GM19395 (cell line): ENCODE data around the gene SPRYD4.

ENCODE experiments used
- ATAC-seq: cut with Tn5 transposase; IDR thresholded peaks from one replicate; pipeline ENCODE4 v1.9.1; 2021; ENCODE audit warnings: mild to moderate bottlenecking, moderate library complexity; ENCODE audit not compliant: unreplicated experiment

Gene SPRYD4

DNA sequence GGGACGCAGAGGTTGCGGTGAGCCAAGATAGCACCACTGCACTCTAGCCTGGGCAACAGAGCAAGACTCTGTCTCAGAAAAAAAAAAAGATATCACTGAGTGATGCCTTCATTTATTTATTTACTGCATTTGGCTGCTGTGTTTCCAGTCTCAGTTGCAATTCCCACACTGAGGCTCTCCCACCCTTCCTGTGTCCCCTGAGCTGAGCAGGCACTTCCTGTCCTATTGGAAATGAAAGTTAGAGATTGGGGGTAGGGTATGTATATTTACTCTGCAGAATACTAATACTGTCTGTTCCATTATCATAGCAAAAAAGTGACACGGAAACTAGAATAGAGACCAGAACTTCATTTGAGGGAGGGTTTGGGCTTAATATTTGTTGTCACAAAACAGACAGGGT is 51.7 kb downstream of the SPRYD4 start:
- ATAC-seq: no peak

DNA sequence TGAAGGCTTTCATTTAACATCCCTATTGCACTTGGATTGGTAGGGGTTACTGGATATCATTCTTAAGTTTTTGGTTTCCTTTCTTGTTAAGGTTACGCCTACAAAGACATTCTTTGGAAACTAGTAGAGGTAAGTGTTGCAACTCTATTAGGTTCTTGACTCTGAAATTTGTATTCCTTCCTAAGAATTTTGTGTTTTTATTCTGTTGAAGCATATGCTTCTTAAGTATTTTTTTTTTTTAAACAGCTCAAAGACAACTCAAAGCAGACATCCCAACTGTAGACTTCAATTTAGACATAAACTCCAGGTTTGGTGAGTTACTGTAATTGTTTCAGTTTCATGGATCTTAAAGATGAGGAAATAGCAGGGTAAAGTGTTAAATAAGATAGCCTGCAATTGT is 52.1 kb downstream of the SPRYD4 start:
- no peak for ATAC-seq

DNA sequence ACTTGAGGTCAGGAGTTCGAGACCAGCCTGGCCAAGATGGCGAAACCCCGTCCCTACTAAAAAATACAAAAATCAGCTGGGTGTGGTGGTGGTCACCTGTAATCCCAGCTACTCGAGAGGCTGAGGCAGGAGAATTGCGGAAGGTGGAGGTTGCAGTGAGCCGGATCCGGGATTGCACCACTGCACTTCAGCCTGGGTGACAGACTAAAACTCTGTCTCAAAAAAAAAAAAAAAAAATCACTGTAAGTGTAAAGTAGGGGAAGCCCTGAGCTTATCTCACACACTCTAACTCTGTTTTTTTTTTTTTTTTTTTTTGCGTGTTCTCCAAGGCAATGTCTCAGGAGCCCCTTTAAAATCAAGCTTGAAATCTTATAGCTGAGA is 52.8 kb downstream of the SPRYD4 start:
- peak; percentile 3 for ATAC-seq

DNA sequence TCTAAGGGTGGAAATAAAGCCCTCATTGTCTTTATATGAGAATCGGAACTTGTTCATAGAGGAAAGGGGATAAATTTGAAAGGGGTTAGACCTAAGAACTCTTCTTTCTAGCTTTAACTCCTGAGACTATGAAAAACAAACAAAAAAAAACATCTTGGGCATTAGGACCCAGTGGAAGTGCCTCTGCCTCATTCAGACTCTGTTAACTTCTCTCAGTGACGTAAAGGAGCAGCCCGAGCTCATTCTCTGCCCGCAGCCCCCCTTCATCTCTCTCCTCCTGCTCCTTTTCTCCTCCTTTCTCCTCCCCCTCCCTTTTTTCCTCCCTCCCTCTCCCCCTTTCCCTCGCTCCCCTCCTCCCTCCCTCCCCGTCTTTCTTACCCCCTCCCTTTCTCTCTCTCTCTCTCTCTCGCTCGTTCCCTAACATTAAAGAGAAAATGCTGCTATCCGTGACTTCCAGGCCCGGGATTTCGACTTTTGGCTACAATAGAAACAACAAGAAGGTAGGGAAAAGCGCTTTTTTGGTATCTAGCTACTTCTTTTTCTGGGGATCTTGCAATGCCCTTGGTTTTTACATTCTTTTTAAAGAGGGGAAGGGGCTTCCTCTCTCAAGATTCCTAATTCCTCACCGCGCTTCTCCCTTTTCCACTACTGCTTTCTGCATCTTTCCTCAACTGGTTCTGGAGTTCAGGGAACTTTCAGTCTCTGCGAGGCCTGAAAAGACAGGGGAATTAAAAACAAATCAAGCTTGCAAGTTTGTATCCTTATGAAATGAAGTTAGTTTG is 53.4 kb downstream of the SPRYD4 start, which contains the start of gene RBMS2:
TSS of gene RBMS2 (plus strand) at position 231 of the 782 bp plus-strand sequence. CDS start at position 435, 204 bp downstream.
- ATAC-seq: peak; percentile 61

DNA sequence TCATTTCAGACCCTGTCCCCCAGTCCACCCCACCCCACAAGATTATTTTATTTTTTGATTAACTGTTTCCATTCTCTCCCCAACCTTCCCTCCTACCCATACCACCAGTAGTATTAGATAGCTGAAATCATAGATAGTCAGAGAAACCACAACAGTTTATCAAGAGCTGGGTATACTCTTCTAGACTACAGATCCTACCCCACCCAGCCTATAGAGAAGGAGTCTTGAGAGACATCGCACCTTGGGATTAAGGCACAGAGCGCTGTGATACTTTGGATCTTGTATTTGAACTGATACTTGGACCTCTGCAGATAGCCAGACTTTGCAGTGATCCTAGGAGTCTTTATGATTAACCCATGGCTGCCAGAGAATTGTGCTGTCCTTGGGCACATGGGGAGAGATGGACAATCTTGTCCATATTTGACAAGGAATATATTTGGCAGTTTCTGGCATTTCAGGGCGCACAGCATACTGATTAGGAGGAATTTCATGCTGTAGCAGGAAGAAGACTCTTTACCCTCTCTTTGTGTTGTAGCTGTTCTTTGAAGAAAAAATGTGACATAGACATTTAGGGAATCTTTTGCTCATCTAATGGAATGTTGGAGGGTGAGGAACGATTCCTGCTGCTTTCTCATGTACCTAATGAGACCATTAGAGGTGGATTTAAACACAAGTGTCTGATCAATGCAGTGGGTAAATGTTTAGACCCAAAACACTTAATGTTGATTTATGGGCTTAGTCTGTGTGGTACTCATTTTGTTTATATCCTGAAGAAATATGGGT is 54.2 kb downstream of the SPRYD4 start:
- no peak for ATAC-seq

DNA sequence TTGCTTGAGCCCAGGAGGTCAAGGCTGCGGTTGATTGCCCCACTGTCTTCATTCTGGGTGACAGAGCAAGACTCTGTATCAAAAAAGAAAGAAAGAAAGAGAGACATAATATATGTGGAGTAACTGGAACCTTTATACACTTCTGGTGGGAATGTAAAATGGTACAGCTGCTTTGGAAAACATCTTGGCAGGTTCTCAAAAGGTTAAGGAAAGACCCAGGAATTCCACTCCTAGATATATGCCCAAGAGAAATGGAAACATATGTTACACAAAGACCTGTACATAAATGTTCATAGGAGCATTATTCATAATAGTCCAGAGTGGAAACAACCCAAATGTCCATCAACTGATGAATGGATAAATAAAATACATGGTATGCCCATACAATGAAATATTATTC is 60.5 kb downstream of the SPRYD4 start:
- no peak for ATAC-seq
